CD4-positive, alpha-beta T cell (primary cell): ENCODE measurements around the gene CWC22. TPM values are rescaled to one million over a fixed set of nuclear protein-coding genes. Genes with fewer than 3 reads are reported as not detected.

Source experiments
- ATAC-seq: fragments of 200-7000 bp; cut with Tn5 transposase; one replicate; pipeline ENCODE4 v1.10.0; 2022; ENCODE audit warnings: mild to moderate bottlenecking; ENCODE audit not compliant: poor library complexity
- CTCF ChIA-PET: fragments of 350-600 bp; sonication (Branson Sonifier 250); formaldehyde crosslinking; loops from one replicate; lab custom pipeline; 2021; ENCODE audit warnings: antibody characterized with exemption, inconsistent platforms; lab: Charles Lee
- POLR2A ChIA-PET: fragments of 350-600 bp; sonication (Branson Sonifier 250); formaldehyde crosslinking; loops from one replicate; lab custom pipeline; 2021; ENCODE audit warnings: antibody characterized with exemption, inconsistent platforms; lab: Charles Lee
- DNase-seq, 14 experiments: peaks; one replicate each; pipeline ENCODE4 v3.0.0-alpha.2; 2013 to 2020; ENCODE audit warnings: mixed read lengths in 2 of 14
- H3K27ac ChIP-seq, 2 donors: one replicate each; pipeline versions ENCODE4 v1.5.1 to v1.7.0; 2013; ENCODE audit warnings: low read length in 2 of 2, low read depth in 1 of 2, mild to moderate bottlenecking in 1 of 2
- H3K27me3 ChIP-seq, 2 experiments: 1 replicate in 1 of 2; 2 replicates in 1 of 2; pipeline versions ENCODE4 v1.6.1 to v1.7.0; 2013; ENCODE audit warnings: low read length in 2 of 2, control low read depth in 1 of 2, mild to moderate bottlenecking in 1 of 2, moderate library complexity in 1 of 2; ENCODE audit not compliant: insufficient read depth in 2 of 2, control insufficient read depth in 1 of 2
- H3K36me3 ChIP-seq: one replicate; pipeline ENCODE4 v1.6.1; 2013; ENCODE audit warnings: low read length, control low read depth; ENCODE audit not compliant: insufficient read depth
- H3K4me1 ChIP-seq: one replicate; pipeline ENCODE4 v1.6.1; 2013; ENCODE audit warnings: low read length, control low read depth; ENCODE audit not compliant: insufficient read depth
- H3K4me3 ChIP-seq: one replicate; pipeline ENCODE4 v1.5.1; 2013; ENCODE audit warnings: mild to moderate bottlenecking, low read length, moderate library complexity
- H3K9me3 ChIP-seq, 2 experiments: 1 replicate in 1 of 2; 2 replicates in 1 of 2; pipeline versions ENCODE4 v1.6.1 to v1.7.0; 2013; ENCODE audit warnings: low read length in 2 of 2, mild to moderate bottlenecking in 2 of 2, control low read depth in 1 of 2, moderate library complexity in 1 of 2; ENCODE audit not compliant: control insufficient read depth in 1 of 2, insufficient read depth in 1 of 2
- H3K27ac Mint-ChIP-seq: one replicate; pipeline ENCODE4 v1.8.0; 2020; ENCODE audit warnings: mixed read lengths
- H3K27me3 Mint-ChIP-seq: one replicate; pipeline ENCODE4 v1.8.0; 2021; ENCODE audit warnings: mixed read lengths
- H3K36me3 Mint-ChIP-seq: one replicate; pipeline ENCODE4 v1.8.0; 2021; ENCODE audit warnings: low read depth, mixed read lengths
- H3K4me1 Mint-ChIP-seq: one replicate; pipeline ENCODE4 v1.8.0; 2021; ENCODE audit warnings: low read depth, mixed read lengths
- H3K4me3 Mint-ChIP-seq: one replicate; pipeline ENCODE4 v1.8.0; 2020; ENCODE audit warnings: mild to moderate bottlenecking, mixed read lengths
- H3K9me3 Mint-ChIP-seq: one replicate; pipeline ENCODE4 v1.8.0; 2020; ENCODE audit warnings: mixed read lengths
- intact Hi-C, 2 experiments: fragments of 100-400 bp; cut with DNase I in 1 of 2; cut with micrococcal nuclease in 1 of 2; formaldehyde crosslinking; loops; one replicate each; pipeline versions ENCODE4 v1.15.1 to v1.9.0; 2023 to 2025; cut with DNase I, micrococcal nuclease
- total RNA-seq, 174 experiments: library from RNA in 2 of 174; stranded (reverse) in 2 of 174; gene quantifications; one replicate each; pipeline ENCODE4 v1.2.3 and lab custom pipeline; 2021 to 2026
- TF ChIP-seq, protein P1 (sequence below): fragments of 200-600 bp; IDR thresholded peaks from one replicate; pipeline ENCODE4 v1.8.0; 2022; ENCODE audit warnings: antibody characterized with exemption, mild to moderate bottlenecking

The CWC22 gene
- total RNA-seq, 2 experiments from 2014 or later, result 11.8 to 12.0 TPM

DNA sequence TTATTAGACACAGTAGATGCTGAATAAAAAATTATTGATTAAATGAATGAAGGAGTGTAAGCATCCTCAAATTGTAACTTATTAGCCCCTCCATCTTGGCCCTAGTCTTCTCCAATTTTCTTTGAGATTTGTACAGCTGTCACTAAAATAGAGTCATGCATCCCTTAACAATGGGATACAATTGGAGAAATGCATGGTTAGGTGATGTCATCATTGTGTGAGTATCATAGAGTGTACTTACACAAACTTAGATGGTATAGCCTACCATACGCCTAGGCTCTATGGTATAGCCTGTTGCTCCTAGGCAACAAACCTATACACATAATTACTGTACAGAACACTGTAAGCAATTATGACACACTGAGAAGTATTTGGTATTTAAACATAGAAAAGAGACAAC lies 107.4 kb downstream of the CWC22 start:
- DNase-seq (no peak), ATAC-seq (no peak)
- Mint-ChIP-seq H3K4me3 (no peak overlapping the region), H3K27ac (no peak overlapping the region), H3K9me3 (no peaks in the 10 kb centered on the region), H3K27me3 (no peaks in the 10 kb centered on the region), H3K36me3 (no peaks in the 10 kb centered on the region), H3K4me1 (no peaks in the 10 kb centered on the region)
- CTCF ChIA-PET, result no interaction called here
- H3K4me3 ChIP-seq, result no peak overlapping the region
- TF ChIP-seq, protein P1, sequence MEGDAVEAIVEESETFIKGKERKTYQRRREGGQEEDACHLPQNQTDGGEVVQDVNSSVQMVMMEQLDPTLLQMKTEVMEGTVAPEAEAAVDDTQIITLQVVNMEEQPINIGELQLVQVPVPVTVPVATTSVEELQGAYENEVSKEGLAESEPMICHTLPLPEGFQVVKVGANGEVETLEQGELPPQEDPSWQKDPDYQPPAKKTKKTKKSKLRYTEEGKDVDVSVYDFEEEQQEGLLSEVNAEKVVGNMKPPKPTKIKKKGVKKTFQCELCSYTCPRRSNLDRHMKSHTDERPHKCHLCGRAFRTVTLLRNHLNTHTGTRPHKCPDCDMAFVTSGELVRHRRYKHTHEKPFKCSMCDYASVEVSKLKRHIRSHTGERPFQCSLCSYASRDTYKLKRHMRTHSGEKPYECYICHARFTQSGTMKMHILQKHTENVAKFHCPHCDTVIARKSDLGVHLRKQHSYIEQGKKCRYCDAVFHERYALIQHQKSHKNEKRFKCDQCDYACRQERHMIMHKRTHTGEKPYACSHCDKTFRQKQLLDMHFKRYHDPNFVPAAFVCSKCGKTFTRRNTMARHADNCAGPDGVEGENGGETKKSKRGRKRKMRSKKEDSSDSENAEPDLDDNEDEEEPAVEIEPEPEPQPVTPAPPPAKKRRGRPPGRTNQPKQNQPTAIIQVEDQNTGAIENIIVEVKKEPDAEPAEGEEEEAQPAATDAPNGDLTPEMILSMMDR, result no peak
- no peaks in the 10 kb centered on the region for H3K4me1 ChIP-seq
- H3K27ac ChIP-seq, result no peak overlapping the region
- POLR2A ChIA-PET, result no interaction called here
- intact Hi-C loops, result no loop called here
- no peaks in the 10 kb centered on the region for H3K27me3 ChIP-seq
- no peaks in the 10 kb centered on the region for H3K36me3 ChIP-seq
- H3K9me3 ChIP-seq, result peaks cover 0 to 7% of the 10 kb centered on the region in 2 experiments

DNA sequence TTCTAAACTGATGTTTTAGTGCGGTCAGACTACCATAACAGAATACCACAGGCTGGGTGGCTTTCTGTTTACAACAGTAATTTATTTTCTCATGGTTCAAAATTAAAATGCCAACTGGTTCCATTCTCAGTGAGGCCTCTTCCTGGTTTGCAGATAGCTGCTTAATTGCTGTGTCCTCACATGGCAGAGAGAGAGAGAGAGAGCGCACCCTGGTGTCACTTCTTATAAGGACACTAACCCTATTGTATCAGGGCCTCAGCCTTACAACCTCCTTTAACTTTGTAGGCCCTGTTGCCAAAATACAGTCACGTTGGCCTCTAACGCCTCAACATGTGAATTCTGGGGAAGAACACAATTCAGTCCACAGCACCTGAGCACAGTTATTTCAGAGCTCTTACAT lies 108.2 kb downstream of the CWC22 start:
- Mint-ChIP-seq H3K9me3 (no peaks in the 10 kb centered on the region), H3K27ac (no peak overlapping the region), H3K27me3 (no peaks in the 10 kb centered on the region), H3K4me1 (no peaks in the 10 kb centered on the region), H3K4me3 (no peak overlapping the region), H3K36me3 (no peaks in the 10 kb centered on the region)
- H3K27me3 ChIP-seq, result no peaks in the 10 kb centered on the region
- H3K4me1 ChIP-seq, result no peaks in the 10 kb centered on the region
- ChIA-PET POLR2A (no interaction called here), CTCF (no interaction called here)
- no peak overlapping the region for H3K4me3 ChIP-seq
- intact Hi-C loops, result no loop called here
- no peaks in the 10 kb centered on the region for H3K36me3 ChIP-seq
- no peak for ATAC-seq
- peaks cover 0 to 7% of the 10 kb centered on the region in 2 experiments for H3K9me3 ChIP-seq
- no peak overlapping the region for H3K27ac ChIP-seq
- TF ChIP-seq, protein P1, result no peak
- DNase-seq, result no peak

Other genes with a start within 250 kb of the CWC22 start
- not detected for gene ZNF385B, start 145.7 kb downstream of the CWC22 start, total RNA-seq